ENCODE measurements around the gene HARS2. TPM values are rescaled to one million over a fixed set of nuclear protein-coding genes. Genes with fewer than 3 reads are reported as not detected.

Gene HARS2
- total RNA-seq, result 21.4 and 28.1 TPM in 2 replicates

GRCh38 chr5:140690941-140691924 lies at the start of gene HARS2, which contains the start of gene HARS1:
TSS of gene HARS2 (plus strand) at chr5:140691455. CDS start at chr5:140691649, 194 bp downstream.
TSS of gene HARS1 (minus strand) at chr5:140691370. CDS start at chr5:140691304, 66 bp downstream.

GRCh38 chr5:140664359-140665119 lies 26.7 kb upstream of the HARS2 start, which contains the start of gene WDR55:
TSS of gene WDR55 (plus strand) at chr5:140664904. CDS start at chr5:140664913, 9 bp downstream.

GRCh38 chr5:140673187-140673976 lies 17.9 kb upstream of the HARS2 start, which contains the start of gene DND1:
TSS of gene DND1 (minus strand) at chr5:140673576. CDS start at chr5:140673542, 34 bp downstream.

GRCh38 chr5:140700177-140701144 lies 9.2 kb downstream of the HARS2 start, which contains the start of gene ZMAT2:
TSS of gene ZMAT2 (plus strand) at chr5:140700447. CDS start at chr5:140700461, 14 bp downstream.

Other genes with a start within 250 kb of the HARS2 start
- gene EIF4EBP3, start 143.8 kb upstream of the HARS2 start, total RNA-seq, result 3.8 and 4.8 TPM in 2 replicates
- 32.2 and 34.6 TPM in 2 replicates for gene SRA1, start 134.0 kb upstream of the HARS2 start, total RNA-seq
- gene APBB3, start 126.9 kb upstream of the HARS2 start, total RNA-seq, result 4.1 and 4.9 TPM in 2 replicates
- gene SLC35A4, start 126.6 kb upstream of the HARS2 start, total RNA-seq, result 57.6 and 60.5 TPM in 2 replicates
- 0.20 and 0.60 TPM in 2 replicates for gene CD14, start 58.3 kb upstream of the HARS2 start, total RNA-seq
- gene TMCO6, start 52.0 kb upstream of the HARS2 start, total RNA-seq, result 30.0 and 36.1 TPM in 2 replicates
- gene NDUFA2, start 43.8 kb upstream of the HARS2 start, total RNA-seq, result 58.5 and 60.6 TPM in 2 replicates
- gene IK, start 43.6 kb upstream of the HARS2 start, total RNA-seq, result 64.9 and 80.8 TPM in 2 replicates
- gene WDR55, start 26.6 kb upstream of the HARS2 start, total RNA-seq, result 20.2 and 20.4 TPM in 2 replicates
- gene DND1, start 17.9 kb upstream of the HARS2 start, total RNA-seq, result 0.10 and 0.80 TPM in 2 replicates
- 78.0 and 83.4 TPM in 2 replicates for gene HARS1, start 85 bp upstream of the HARS2 start, total RNA-seq
- gene ZMAT2, start 9.0 kb downstream of the HARS2 start, total RNA-seq, result 34.9 and 45.4 TPM in 2 replicates
- not detected in 2 replicates for gene PCDHA1, start 94.7 kb downstream of the HARS2 start, total RNA-seq
- gene PCDHA2, start 103.4 kb downstream of the HARS2 start, total RNA-seq, result 0.10 TPM in 1 of 2 replicates, not detected in the other
- gene PCDHA3, start 109.6 kb downstream of the HARS2 start, total RNA-seq, result 0.20 TPM in 1 of 2 replicates, not detected in the other
- gene PCDHA4, start 115.6 kb downstream of the HARS2 start, total RNA-seq, result 0.05 TPM in 1 of 2 replicates, not detected in the other
- gene PCDHA5, start 130.2 kb downstream of the HARS2 start, total RNA-seq, result not detected in 2 replicates
- 0.27 TPM in 1 of 2 replicates, not detected in the other for gene PCDHA6, start 136.5 kb downstream of the HARS2 start, total RNA-seq
- gene PCDHA7, start 142.8 kb downstream of the HARS2 start, total RNA-seq, result 0.20 TPM in 1 of 2 replicates, not detected in the other
- not detected in 2 replicates for gene PCDHA8, start 149.7 kb downstream of the HARS2 start, total RNA-seq
- gene PCDHA9, start 156.9 kb downstream of the HARS2 start, total RNA-seq, result 0.13 TPM in 1 of 2 replicates, not detected in the other
- gene PCDHA10, start 164.4 kb downstream of the HARS2 start, total RNA-seq, result 0.13 TPM in 1 of 2 replicates, not detected in the other
- under 0.01 and 0.05 TPM in 2 replicates for gene PCDHA11, start 177.5 kb downstream of the HARS2 start, total RNA-seq
- gene PCDHA12, start 183.9 kb downstream of the HARS2 start, total RNA-seq, result not detected in 2 replicates
- gene PCDHA13, start 190.7 kb downstream of the HARS2 start, total RNA-seq, result not detected in 2 replicates
- gene PCDHAC1, start 234.8 kb downstream of the HARS2 start, total RNA-seq, result not detected in 2 replicates